Mucosa of stomach (tissue), 1 donor: ENCODE data around the gene HAUS8.
"Not testable (repeated sequence)": the region's sequence is repeated elsewhere in the genome, so short reads cannot be mapped to it uniquely, and the experiment has no call there.

Experiments
- H3K27me3 ChIP-seq: one replicate; pipeline ENCODE4 v1.7.0; 2013; ENCODE audit warnings: mild to moderate bottlenecking, low read length; ENCODE audit not compliant: control insufficient read depth, insufficient read depth
- H3K36me3 ChIP-seq: one replicate; pipeline ENCODE4 v1.7.0; 2013; ENCODE audit warnings: low read length; ENCODE audit not compliant: control insufficient read depth, insufficient read depth
- H3K4me1 ChIP-seq: one replicate; pipeline ENCODE4 v1.7.0; 2013; ENCODE audit warnings: mild to moderate bottlenecking, low read length; ENCODE audit not compliant: control insufficient read depth, insufficient read depth
- H3K4me3 ChIP-seq: one replicate; pipeline ENCODE4 v1.7.0; 2013; ENCODE audit warnings: low read length
- H3K9ac ChIP-seq: one replicate; pipeline ENCODE4 v1.7.0; 2013; ENCODE audit warnings: mild to moderate bottlenecking, low read length, moderate library complexity
- H3K9me3 ChIP-seq: one replicate; pipeline ENCODE4 v1.7.0; 2013; ENCODE audit warnings: mild to moderate bottlenecking, low read length, moderate library complexity; ENCODE audit not compliant: control insufficient read depth
- donor health status: Pancreatic carcinoma.

HAUS8 gene

GRCh38 chr19:17110599-17110966, 35.3 kb upstream of the HAUS8 start:
- Histone ChIP-seq H3K4me3 (no peak overlapping the region), H3K4me1 (peaks cover 27% of the 10 kb centered on the region), H3K9me3 (no peaks in the 10 kb centered on the region), H3K27me3 (no peaks in the 10 kb centered on the region), H3K36me3 (no peaks in the 10 kb centered on the region), H3K9ac (no peak overlapping the region)

- no peaks in the 10 kb centered on the region for H3K36me3 ChIP-seq
- H3K27me3 ChIP-seq = no peaks in the 10 kb centered on the region
- peak overlapping the region; percentile 4 for H3K9ac ChIP-seq
- no peaks in the 10 kb centered on the region for H3K9me3 ChIP-seq
- H3K4me3 ChIP-seq = no peak overlapping the region
- H3K4me1 ChIP-seq = peaks cover 27% of the 10 kb centered on the region
These were observed 34.8 kb upstream of the HAUS8 start for GRCh38 chr19:17109962-17110598.

GRCh38 chr19:17109300-17109699, 34.0 kb upstream of the HAUS8 start:
- peaks cover 24% of the 10 kb centered on the region for H3K4me1 ChIP-seq

GRCh38 chr19:17108453-17108784, 33.2 kb upstream of the HAUS8 start:
- H3K4me1 ChIP-seq = peaks cover 15% of the 10 kb centered on the region
- H3K27me3 ChIP-seq = no peaks in the 10 kb centered on the region
- no peaks in the 10 kb centered on the region for H3K9me3 ChIP-seq
- no peak overlapping the region for H3K9ac ChIP-seq
- H3K36me3 ChIP-seq = no peaks in the 10 kb centered on the region
- no peak overlapping the region for H3K4me3 ChIP-seq

More at GRCh38 chr19:17109300-17109699, 34.0 kb upstream of the HAUS8 start:
- Histone ChIP-seq H3K9ac (no peak overlapping the region), H3K27me3 (no peaks in the 10 kb centered on the region), H3K36me3 (no peaks in the 10 kb centered on the region), H3K9me3 (no peaks in the 10 kb centered on the region), H3K4me3 (no peak overlapping the region)

- Histone ChIP-seq H3K4me1 (peaks cover 11% of the 10 kb centered on the region), H3K9ac (peak overlapping the region; percentile 31), H3K9me3 (no peaks in the 10 kb centered on the region), H3K36me3 (no peaks in the 10 kb centered on the region), H3K27me3 (no peaks in the 10 kb centered on the region), H3K4me3 (no peak overlapping the region)
These were observed 32.5 kb upstream of the HAUS8 start for GRCh38 chr19:17107546-17108452.

GRCh38 chr19:17106964-17107363, 31.7 kb upstream of the HAUS8 start:
- Histone ChIP-seq H3K9ac (peak overlapping the region; percentile 31), H3K4me1 (peaks cover 11% of the 10 kb centered on the region)
- not testable (repeated sequence) for H3K27me3 ChIP-seq, H3K36me3 ChIP-seq, H3K4me3 ChIP-seq, H3K9me3 ChIP-seq

GRCh38 chr19:17105556-17105955, 30.3 kb upstream of the HAUS8 start:
- Histone ChIP-seq H3K4me3 (no peak overlapping the region), H3K36me3 (no peaks in the 10 kb centered on the region), H3K9me3 (no peaks in the 10 kb centered on the region), H3K27me3 (no peaks in the 10 kb centered on the region), H3K9ac (no peak overlapping the region), H3K4me1 (peaks cover 11% of the 10 kb centered on the region)

- no peaks in the 10 kb centered on the region for H3K27me3 ChIP-seq
- H3K4me3 ChIP-seq = no peak overlapping the region
- H3K4me1 ChIP-seq = peaks cover 11% of the 10 kb centered on the region
- H3K36me3 ChIP-seq = no peaks in the 10 kb centered on the region
- H3K9ac ChIP-seq = no peak overlapping the region
- no peaks in the 10 kb centered on the region for H3K9me3 ChIP-seq
These were observed 29.4 kb upstream of the HAUS8 start for GRCh38 chr19:17104679-17105078.

GRCh38 chr19:17103177-17103576, 27.9 kb upstream of the HAUS8 start:
- Histone ChIP-seq H3K36me3 (no peaks in the 10 kb centered on the region), H3K9me3 (no peaks in the 10 kb centered on the region), H3K4me1 (peaks cover 8% of the 10 kb centered on the region), H3K4me3 (no peak overlapping the region), H3K27me3 (no peaks in the 10 kb centered on the region), H3K9ac (no peak overlapping the region)

- no peaks in the 10 kb centered on the region for H3K36me3 ChIP-seq
- no peak overlapping the region for H3K9ac ChIP-seq
- no peak overlapping the region for H3K4me3 ChIP-seq
- no peaks in the 10 kb centered on the region for H3K9me3 ChIP-seq
- peaks cover 6% of the 10 kb centered on the region for H3K4me1 ChIP-seq
- H3K27me3 ChIP-seq = no peaks in the 10 kb centered on the region
These were observed 26.7 kb upstream of the HAUS8 start for GRCh38 chr19:17101686-17102628.

- Histone ChIP-seq H3K36me3 (no peaks in the 10 kb centered on the region), H3K4me3 (no peak overlapping the region), H3K9ac (no peak overlapping the region), H3K4me1 (peaks cover 14% of the 10 kb centered on the region), H3K9me3 (no peaks in the 10 kb centered on the region), H3K27me3 (no peaks in the 10 kb centered on the region)
These were observed 23.1 kb upstream of the HAUS8 start for GRCh38 chr19:17098326-17098725.
